DND-41 (cell line): ENCODE results near the gene MANSC4.

Experiments used
- ATAC-seq: fragments of 200-7000 bp; cut with Tn5 transposase; 3 replicates; pipeline ENCODE4 v1.9.1; 2021; ENCODE audit warnings: low read depth; ENCODE audit not compliant: insufficient read depth
- DNase-seq: peaks from one replicate; pipeline ENCODE4 v3.0.0-alpha.2; 2020
- H2AFZ ChIP-seq: 2 replicates; pipeline ENCODE4 v1.6.0; 2012; ENCODE audit warnings: low read depth, low read length
- H3K27ac ChIP-seq: 2 replicates; pipeline ENCODE4 v1.5.1; 2012; ENCODE audit warnings: low read length, inconsistent platforms
- H3K27me3 ChIP-seq: fragments of 200-600 bp; sonication (generic); 2 replicates; pipeline ENCODE4 v1.6.0; 2012; ENCODE audit warnings: low read length, mild to moderate bottlenecking, inconsistent platforms; ENCODE audit not compliant: insufficient read depth, poor library complexity
- H3K36me3 ChIP-seq: 2 replicates; pipeline ENCODE4 v1.5.1; 2012; ENCODE audit warnings: low read length, inconsistent platforms; ENCODE audit not compliant: insufficient read depth
- H3K4me1 ChIP-seq: 2 replicates; pipeline ENCODE4 v1.5.1; 2012; ENCODE audit warnings: mild to moderate bottlenecking, low read length; ENCODE audit not compliant: insufficient read depth
- H3K4me2 ChIP-seq: 2 replicates; pipeline ENCODE4 v1.6.0; 2012; ENCODE audit warnings: mild to moderate bottlenecking, moderate library complexity, low read length, inconsistent platforms; ENCODE audit not compliant: insufficient read depth
- H3K4me3 ChIP-seq, 2 experiments: fragments of 200-600 bp in 1 of 2; shearing (Covaris generic) in 1 of 2; 2 replicates each; pipeline ENCODE4 v1.5.1; 2012 to 2016; ENCODE audit warnings: inconsistent platforms in 2 of 2, low read length in 2 of 2, mild to moderate bottlenecking in 2 of 2, low read depth in 1 of 2, moderate library complexity in 1 of 2
- H3K79me2 ChIP-seq: 2 replicates; pipeline ENCODE4 v1.6.0; 2012; ENCODE audit warnings: low read length, inconsistent platforms; ENCODE audit not compliant: insufficient read depth
- H3K9ac ChIP-seq: 2 replicates; pipeline ENCODE4 v1.6.0; 2012; ENCODE audit warnings: low read depth, mild to moderate bottlenecking, inconsistent platforms, low read length, moderate library complexity
- H3K9me3 ChIP-seq: 2 replicates; pipeline ENCODE4 v1.5.1; 2012; ENCODE audit warnings: low read length, moderate library complexity, mild to moderate bottlenecking, inconsistent platforms; ENCODE audit not compliant: insufficient read depth, severe bottlenecking
- H4K20me1 ChIP-seq: 2 replicates; pipeline ENCODE4 v1.6.0; 2012; ENCODE audit warnings: low read length; ENCODE audit not compliant: insufficient read depth
- CTCF ChIP-seq: IDR thresholded peaks from 2 replicates; pipeline ENCODE4 v1.5.1; 2012; ENCODE audit warnings: borderline replicate concordance, low read length, moderate library complexity, mild to moderate bottlenecking; ENCODE audit not compliant: poor library complexity, severe bottlenecking; ENCODE audit errors: extremely low read depth
- EZH2 ChIP-seq: IDR thresholded peaks from 3 replicates; pipeline ENCODE4 v1.6.1; 2012; ENCODE audit warnings: borderline replicate concordance, low read depth, mild to moderate bottlenecking, moderate library complexity, low read length, inconsistent platforms; ENCODE audit not compliant: severe bottlenecking

MANSC4 gene

DNA sequence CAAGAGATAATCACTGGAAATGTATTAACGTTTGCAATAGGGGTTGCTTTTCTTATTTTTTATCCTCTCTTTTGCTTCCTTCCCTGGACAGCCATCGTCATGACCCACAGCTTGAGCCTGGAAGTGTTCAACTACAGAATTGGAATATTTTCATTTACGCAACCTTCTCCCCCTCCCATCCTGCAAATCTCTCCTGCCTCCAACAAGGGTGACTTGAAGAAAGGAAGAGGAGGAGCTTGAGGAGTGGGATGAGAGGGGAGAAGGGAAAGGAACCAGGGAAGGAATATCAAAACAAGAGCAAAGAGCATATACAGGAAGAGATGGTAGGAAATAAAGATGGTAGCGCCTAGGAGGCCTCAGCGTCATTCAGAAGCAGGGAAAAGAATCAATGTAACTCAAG lies 1.6 kb upstream of the MANSC4 start:
- ATAC-seq = no peak
- TF ChIP-seq EZH2 (no peak), CTCF (no peak)
- peaks cover 33% of the 10 kb centered on the region for H3K36me3 ChIP-seq
- no peak for DNase-seq
- no peaks in the 10 kb centered on the region for H3K27me3 ChIP-seq
- peak overlapping the region; percentile 96 for H3K4me2 ChIP-seq
- H3K27ac ChIP-seq = peak overlapping the region; percentile 82
- H4K20me1 ChIP-seq = peaks cover 3% of the 10 kb centered on the region; the same call in 1 of the 2 replicates
- H2AFZ ChIP-seq = no peak overlapping the region
- H3K4me3 ChIP-seq = peak overlapping the region; percentile 52 to 78; a peak in 3 of 4 replicates
- peaks cover 65% of the 10 kb centered on the region for H3K4me1 ChIP-seq
- peaks cover 73% of the 10 kb centered on the region for H3K79me2 ChIP-seq
- no peaks in the 10 kb centered on the region for H3K9me3 ChIP-seq
- peak overlapping the region; percentile 90 for H3K9ac ChIP-seq

- Histone ChIP-seq H3K4me1 (peaks cover 60% of the 10 kb centered on the region), H3K4me3 (peak overlapping the region; percentile 52 to 78), H3K4me2 (peak overlapping the region; percentile 96), H3K79me2 (peaks cover 65% of the 10 kb centered on the region), H3K9me3 (no peaks in the 10 kb centered on the region), H3K36me3 (peaks cover 33% of the 10 kb centered on the region), H3K27me3 (no peaks in the 10 kb centered on the region), H2AFZ (peak overlapping the region; percentile 94), H4K20me1 (peaks cover 3% of the 10 kb centered on the region; the same call in 1 of the 2 replicates), H3K27ac (peak overlapping the region; percentile 82), H3K9ac (peak overlapping the region; percentile 90)
- ATAC-seq (peak; percentile 61), DNase-seq (peak; percentile 59)
- no peak for TF ChIP-seq EZH2
- peak; percentile 45 for TF ChIP-seq CTCF
These were observed 774 bp upstream of the MANSC4 start for GRCh38 chr12:27780612-27781408.

DNA sequence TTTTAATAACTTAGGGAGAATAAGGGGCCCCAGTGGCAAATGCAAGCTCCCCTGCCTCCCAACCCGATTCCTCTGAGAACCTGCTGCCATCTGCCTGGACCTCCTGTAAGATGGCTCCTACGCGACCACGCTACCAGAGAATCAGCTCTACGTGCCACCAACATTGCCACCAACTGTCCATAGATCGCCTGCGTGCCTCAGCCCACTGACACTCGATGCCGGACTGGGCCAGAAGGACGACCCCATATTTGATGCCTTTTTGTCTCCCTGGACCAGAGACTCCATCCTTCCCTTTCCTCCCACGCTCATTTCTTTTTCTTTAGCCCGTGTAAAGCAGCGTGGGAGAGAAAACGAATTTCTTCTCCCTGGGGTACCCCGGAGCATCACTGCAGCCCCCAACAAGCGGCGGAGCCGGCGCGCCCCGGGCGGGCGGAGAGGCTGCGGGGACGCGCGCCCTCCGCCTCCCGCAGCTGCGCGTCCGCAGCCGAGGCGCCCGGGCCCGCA lies 568 bp downstream of the MANSC4 start:
- DNase-seq = peak; percentile 54
- peak overlapping the region; percentile 82 for H3K27ac ChIP-seq

More for the DNA sequence above, 568 bp downstream of the MANSC4 start:
- Histone ChIP-seq H3K4me2 (peak overlapping the region; percentile 96), H2AFZ (peak overlapping the region; percentile 94), H3K4me1 (peaks cover 47% of the 10 kb centered on the region), H3K4me3 (peak overlapping the region; percentile 52 to 78; a peak in 3 of 4 replicates), H3K9me3 (no peaks in the 10 kb centered on the region), H3K9ac (peak overlapping the region; percentile 90), H3K27me3 (no peaks in the 10 kb centered on the region), H4K20me1 (no peaks in the 10 kb centered on the region), H3K79me2 (peaks cover 53% of the 10 kb centered on the region), H3K36me3 (peaks cover 25% of the 10 kb centered on the region)
- TF ChIP-seq CTCF (no peak), EZH2 (no peak)
- peak; percentile 33 for ATAC-seq
